Measurements from ENCODE around the gene DYRK2.

GRCh38 chr12:67701121-67701520 is 52.6 kb downstream of the DYRK2 start:
- TF ChIP-seq EZH2 (IDR thresholded peaks at IDR 0.05; ENCODE audit: borderline replicate concordance, low read depth, low read length, severe bottlenecking) (no peak), POLR2AphosphoS5 (IDR thresholded peaks at IDR 0.05; ENCODE audit: insufficient read depth, low read depth, low read length) (no peak), POLR2A (IDR thresholded peaks at IDR 0.05; ENCODE audit: low read depth, low read length) (no peak), MYC (IDR thresholded peaks at IDR 0.05; ENCODE audit: low read depth, low read length) (no peak)
- TF ChIP-seq, protein P1, sequence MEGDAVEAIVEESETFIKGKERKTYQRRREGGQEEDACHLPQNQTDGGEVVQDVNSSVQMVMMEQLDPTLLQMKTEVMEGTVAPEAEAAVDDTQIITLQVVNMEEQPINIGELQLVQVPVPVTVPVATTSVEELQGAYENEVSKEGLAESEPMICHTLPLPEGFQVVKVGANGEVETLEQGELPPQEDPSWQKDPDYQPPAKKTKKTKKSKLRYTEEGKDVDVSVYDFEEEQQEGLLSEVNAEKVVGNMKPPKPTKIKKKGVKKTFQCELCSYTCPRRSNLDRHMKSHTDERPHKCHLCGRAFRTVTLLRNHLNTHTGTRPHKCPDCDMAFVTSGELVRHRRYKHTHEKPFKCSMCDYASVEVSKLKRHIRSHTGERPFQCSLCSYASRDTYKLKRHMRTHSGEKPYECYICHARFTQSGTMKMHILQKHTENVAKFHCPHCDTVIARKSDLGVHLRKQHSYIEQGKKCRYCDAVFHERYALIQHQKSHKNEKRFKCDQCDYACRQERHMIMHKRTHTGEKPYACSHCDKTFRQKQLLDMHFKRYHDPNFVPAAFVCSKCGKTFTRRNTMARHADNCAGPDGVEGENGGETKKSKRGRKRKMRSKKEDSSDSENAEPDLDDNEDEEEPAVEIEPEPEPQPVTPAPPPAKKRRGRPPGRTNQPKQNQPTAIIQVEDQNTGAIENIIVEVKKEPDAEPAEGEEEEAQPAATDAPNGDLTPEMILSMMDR (IDR thresholded peaks at IDR 0.05; ENCODE audit: extremely low read depth in 1 of 2, insufficient read depth in 1 of 2, low read depth in 1 of 2, low read length in 2 of 2) = no peak
- TF ChIP-seq, protein P2, sequence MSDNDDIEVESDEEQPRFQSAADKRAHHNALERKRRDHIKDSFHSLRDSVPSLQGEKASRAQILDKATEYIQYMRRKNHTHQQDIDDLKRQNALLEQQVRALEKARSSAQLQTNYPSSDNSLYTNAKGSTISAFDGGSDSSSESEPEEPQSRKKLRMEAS (IDR thresholded peaks at IDR 0.05; ENCODE audit: insufficient read depth, insufficient read length) = no peak
